ENCODE measurements around the gene STOX2. TPM values are rescaled to one million over a fixed set of nuclear protein-coding genes. Genes with fewer than 3 reads are reported as not detected.

Gene STOX2
- total RNA-seq, 1 experiment from 2014 or later = not detected

- DNase-seq (ENCODE audit: low read depth) = no peak
Measured at GRCh38 chr4:184067931-184068554, 162.9 kb downstream of the STOX2 start.

Other genes starting within 250 kb of the STOX2 start
- 31.0 and 37.9 TPM in 2 replicates for gene RWDD4, start 246.1 kb upstream of the STOX2 start, total RNA-seq (2014; rRNA removed; shearing (Covaris generic))
- gene TRAPPC11, start 246.0 kb upstream of the STOX2 start, total RNA-seq (2014; rRNA removed; shearing (Covaris generic)) = 15.4 and 18.9 TPM in 2 replicates